A549 treated with Hydrocortisone at 1 μM for 4 hours (cell line): Measurements from ENCODE around the gene SLC46A1. TPM values are rescaled to one million over a fixed set of nuclear protein-coding genes. Genes with fewer than 3 reads are reported as not detected.

ENCODE experiments used
- total RNA-seq: library from RNA; stranded (reverse); fragments of 200-300 nt; extraction: Qiagen RNA extraction; gene quantifications from 5 replicates; pipeline ENCODE4 v1.2.3, GENCODE V29; 2022

SLC46A1 gene
- total RNA-seq: 16.7 to 20.9 TPM (median 19.8 TPM) in 5 replicates

DNA sequence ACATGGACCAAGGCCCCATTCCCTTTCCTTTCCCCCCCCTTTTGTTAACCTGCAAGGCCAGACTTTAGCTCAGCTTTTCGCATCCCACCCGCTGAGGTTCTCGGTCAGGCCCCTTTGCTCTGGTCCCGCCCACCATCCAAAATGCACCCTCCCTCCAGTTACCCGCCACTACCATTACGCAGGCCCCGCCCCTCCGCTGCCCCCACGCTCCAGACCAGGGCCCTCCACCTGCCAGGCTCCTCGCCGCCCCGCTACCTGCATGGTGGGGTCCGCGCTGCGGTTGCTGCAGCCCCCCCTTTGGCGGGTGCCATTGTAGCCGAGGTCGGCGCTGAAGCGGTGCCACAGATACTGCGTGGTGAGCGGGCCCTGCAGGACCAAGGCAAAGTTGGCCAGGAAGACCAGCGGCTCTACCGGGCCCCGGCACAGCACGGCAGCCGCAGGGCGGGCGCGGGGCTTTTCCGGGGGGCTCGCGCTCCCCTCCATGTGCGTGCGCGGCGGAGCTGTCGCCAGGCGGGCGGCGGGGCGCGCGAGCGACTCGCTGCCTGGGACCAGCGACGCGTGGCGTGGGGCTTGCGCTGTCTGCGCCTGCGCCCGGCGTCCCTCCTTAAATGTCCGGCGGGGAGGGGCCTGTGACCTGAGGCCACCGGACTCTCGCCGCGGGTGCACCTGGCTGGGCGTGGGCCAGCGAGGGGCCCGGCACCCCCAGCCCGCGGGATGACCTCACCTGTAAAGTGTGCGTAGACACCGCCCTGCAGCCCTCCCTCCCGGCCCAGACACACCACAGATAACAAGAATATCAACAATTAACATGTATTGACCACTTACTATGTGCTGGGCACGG is at the start of gene SLC46A1:
Gene SLC46A1, minus strand, starts transcription at position 581 of the 841 bp plus-strand sequence. Its CDS starts 98 bp downstream, at position 483.

DNA sequence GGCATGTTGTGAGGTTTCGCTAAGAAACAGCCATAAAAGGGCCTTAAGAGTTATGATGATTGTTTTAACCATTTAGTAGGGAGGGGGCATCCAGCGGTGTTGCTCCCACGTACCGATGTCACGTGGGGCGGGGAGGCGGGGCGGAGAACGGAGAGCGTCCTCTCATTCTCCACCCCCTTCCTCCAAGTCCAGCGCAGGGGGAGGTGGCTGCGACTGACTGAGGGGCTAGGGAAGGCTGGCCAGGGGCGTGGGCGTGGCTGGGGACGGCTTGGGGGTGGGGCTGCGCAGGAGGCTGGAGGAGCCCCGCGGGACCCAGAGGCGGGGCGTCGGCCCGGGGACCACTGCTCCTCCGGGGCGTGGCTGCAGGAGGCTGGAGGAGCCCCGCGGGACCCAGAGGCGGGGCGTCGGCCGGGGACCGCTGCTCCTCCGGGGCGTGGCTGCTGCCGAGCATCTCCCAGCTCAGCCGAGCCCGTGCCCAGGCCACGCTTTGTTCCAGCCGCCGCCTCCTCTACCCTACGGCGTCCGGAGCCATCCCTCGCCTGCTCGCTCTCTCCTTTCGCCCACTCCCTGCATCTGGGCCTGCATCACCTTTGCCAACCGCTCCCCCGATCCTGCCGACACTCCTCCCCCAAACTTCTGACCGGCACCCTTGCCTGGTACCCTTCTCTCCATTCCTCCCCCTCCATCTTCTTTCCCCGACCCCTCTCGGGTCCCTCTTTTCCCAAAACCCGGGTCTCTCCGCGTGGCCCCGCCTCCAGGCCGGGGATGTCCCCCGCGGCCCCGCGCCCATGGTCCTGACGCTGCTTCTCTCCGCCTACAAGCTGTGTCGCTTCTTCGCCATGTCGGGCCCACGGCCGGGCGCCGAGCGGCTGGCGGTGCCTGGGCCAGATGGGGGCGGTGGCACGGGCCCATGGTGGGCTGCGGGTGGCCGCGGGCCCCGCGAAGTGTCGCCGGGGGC is 34.5 kb downstream of the SLC46A1 start, which contains the start of gene SARM1:
Gene SARM1, plus strand, starts transcription at position 450 of the 958 bp plus-strand sequence. Its CDS starts 339 bp downstream, at position 789.

DNA sequence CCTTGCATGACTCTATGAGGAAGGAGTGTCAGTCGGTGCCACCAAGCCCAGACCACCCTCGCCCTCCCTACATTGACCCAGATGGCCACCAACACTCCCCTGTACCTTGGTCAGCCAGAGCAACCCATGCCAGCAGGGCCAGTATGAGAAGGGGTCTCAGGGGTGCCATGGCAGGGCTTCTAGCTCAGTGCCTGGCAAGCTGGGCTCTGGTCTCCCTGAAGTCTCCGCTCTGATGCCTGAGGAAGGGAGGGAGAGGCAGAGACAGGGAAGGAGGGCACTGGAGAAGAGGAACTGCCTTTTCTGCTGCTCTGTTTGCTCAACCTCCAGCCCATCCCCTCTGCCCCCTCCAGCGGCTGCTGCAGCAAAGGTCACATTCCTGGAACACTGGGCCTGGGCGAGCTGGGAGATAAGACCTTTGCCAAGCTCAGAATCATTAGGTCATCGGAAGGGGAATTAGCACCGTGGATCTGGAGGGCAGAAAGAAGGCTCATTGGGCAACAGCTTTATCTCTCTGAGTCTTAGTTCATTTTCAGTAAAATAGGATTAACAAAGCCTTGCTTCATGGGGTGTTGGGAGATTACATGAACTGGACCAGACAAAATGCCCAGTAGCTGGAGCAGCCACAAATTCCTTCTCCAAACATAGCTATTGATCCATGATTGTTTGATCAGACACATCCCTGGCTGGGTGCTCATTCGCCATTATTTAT is 35.8 kb downstream of the SLC46A1 start, which contains the start of gene VTN:
Gene VTN, minus strand, starts transcription at position 273 of the 709 bp plus-strand sequence. Its CDS starts 104 bp downstream, at position 169.

DNA sequence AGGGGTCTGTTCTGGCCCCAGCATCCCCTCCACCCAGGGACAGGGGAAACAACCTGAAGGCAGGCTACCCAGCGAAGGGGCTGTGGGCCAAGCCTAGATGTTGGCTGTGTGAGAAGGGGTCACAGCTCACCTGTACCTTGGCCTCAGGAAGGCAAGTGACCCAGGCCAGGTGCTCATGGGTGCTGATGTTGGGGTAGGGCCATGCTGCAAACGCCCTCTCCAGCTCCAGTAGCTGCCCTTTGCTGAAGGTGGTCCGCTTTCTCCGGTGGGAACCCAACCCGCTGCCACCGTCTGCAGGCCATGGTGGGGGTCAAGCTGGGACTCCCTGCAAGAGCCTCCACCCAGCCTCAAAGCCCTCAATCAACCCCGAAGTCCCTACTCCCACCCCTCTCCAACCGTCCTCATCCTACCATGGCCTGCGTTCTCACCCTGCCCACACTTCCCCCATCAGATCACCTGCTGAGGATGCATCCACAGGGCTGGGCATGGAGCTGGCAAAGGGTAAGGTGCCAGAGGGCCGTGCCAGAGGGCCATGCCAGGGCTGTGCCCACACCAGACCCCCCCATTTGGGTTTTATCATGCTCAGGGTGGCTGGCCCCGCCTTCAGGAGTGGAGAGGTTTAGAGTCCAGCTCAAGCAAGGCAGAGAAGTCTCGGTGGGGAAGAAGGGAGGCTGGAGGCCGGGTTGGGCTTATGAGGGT is 41.2 kb downstream of the SLC46A1 start, which contains the start of gene SEBOX:
Gene SEBOX, minus strand, starts transcription at position 535 of the 699 bp plus-strand sequence. Its CDS starts 48 bp downstream, at position 487.

DNA sequence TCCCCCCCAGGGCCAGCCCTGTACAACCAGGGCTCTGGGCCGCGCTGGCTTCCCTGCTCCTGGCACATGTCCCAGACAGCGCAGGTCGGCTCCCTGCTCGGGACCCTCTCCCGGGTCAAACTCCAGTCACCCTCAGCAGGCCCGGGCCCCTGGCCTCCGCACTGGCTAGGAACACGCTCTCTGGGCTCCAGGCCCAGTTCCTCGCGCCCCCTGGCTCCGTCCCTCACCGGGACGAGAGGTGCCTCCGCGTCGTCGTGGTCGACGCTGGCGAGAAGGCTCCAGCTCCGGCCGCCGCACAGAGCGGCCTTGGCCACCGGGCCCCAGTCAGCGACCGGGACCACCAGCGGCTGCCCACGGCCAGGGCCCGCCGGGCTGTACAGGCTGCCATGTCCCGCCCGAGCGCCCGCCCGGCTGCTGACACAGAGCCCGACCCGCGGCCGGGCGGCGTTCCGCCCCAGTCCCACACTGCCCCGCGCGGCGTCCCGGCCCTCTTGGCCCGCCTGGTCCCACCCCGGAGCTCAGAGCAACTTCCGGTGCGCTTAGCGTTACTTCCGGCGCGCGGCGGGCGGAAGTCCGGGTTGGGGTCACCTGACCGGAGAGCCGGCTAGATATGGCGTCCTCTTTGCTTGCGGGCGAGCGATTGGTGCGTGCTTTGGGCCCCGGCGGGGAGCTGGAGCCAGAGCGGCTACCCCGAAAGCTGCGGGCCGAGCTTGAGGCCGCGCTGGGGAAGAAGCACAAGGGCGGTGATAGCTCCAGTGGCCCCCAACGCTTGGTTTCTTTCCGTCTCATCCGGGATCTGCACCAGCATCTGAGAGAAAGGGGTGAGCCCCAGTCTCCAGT is 48.7 kb downstream of the SLC46A1 start, which contains the start of gene POLDIP2:
Gene POLDIP2, minus strand, starts transcription at position 467 of the 840 bp plus-strand sequence. Its CDS starts 79 bp downstream, at position 388.

Other genes starting within 250 kb of the SLC46A1 start
- gene TMEM97, start 87.0 kb downstream of the SLC46A1 start, total RNA-seq: 39.9 to 51.0 TPM (median 44.5 TPM) in 5 replicates
- gene IFT20, start 70.7 kb downstream of the SLC46A1 start, total RNA-seq: 45.9 to 57.9 TPM (median 53.5 TPM) in 5 replicates
- gene TNFAIP1, start 70.5 kb downstream of the SLC46A1 start, total RNA-seq: 42.9 to 52.7 TPM (median 46.9 TPM) in 5 replicates
- gene POLDIP2, start 48.7 kb downstream of the SLC46A1 start, total RNA-seq: 153 to 165 TPM (median 160 TPM) in 5 replicates
- not detected in 5 replicates for gene SEBOX, start 41.0 kb downstream of the SLC46A1 start, total RNA-seq
- gene VTN, start 35.9 kb downstream of the SLC46A1 start, total RNA-seq: 17.1 to 25.8 TPM (median 20.1 TPM) in 5 replicates
- 5.1 to 6.4 TPM (median 5.6 TPM) in 5 replicates for gene SARM1, start 34.5 kb downstream of the SLC46A1 start, total RNA-seq
- gene SLC13A2, start 67.4 kb upstream of the SLC46A1 start, total RNA-seq: 0.08 to 0.18 TPM (median 0.12 TPM) in 5 replicates
- gene FOXN1, start 100.1 kb upstream of the SLC46A1 start, total RNA-seq: 0.02 to 0.05 TPM in 2 of 5 replicates, not detected in the others
- gene UNC119, start 146.4 kb upstream of the SLC46A1 start, total RNA-seq: 24.2 to 31.7 TPM (median 27.6 TPM) in 5 replicates
- gene PIGS, start 165.3 kb upstream of the SLC46A1 start, total RNA-seq: 54.6 to 64.5 TPM (median 63.2 TPM) in 5 replicates
- 1.3 to 2.7 TPM (median 2.1 TPM) in 5 replicates for gene ALDOC, start 170.7 kb upstream of the SLC46A1 start, total RNA-seq
- 67.0 to 80.7 TPM (median 73.4 TPM) in 5 replicates for gene SPAG5, start 192.8 kb upstream of the SLC46A1 start, total RNA-seq
- 3.1 to 5.5 TPM (median 3.9 TPM) in 5 replicates for gene RSKR, start 208.0 kb upstream of the SLC46A1 start, total RNA-seq
- gene BLTP2, start 238.9 kb upstream of the SLC46A1 start, total RNA-seq: 47.0 to 74.1 TPM (median 53.2 TPM) in 5 replicates